ENCODE data around the gene NMRAL1.

- TF ChIP-seq GATA3 (IDR thresholded peaks at IDR 0.05; ENCODE audit: low read depth, low read length), result no peak
- TF ChIP-seq GATA2 (IDR thresholded peaks at IDR 0.05; ENCODE audit: low read depth, low read length), result no peak
Measured at GRCh38 chr16:4412159-4412558, 62.3 kb downstream of the NMRAL1 start.

All from SH-SY5Y (cell line).